Transverse colon (tissue), 4 donors: ENCODE results near the gene CHCHD3. TPM values are rescaled to one million over a fixed set of nuclear protein-coding genes. Genes with fewer than 3 reads are reported as not detected.

Source experiments
- DNase-seq: peaks from one replicate; pipeline ENCODE4 v3.0.0-alpha.2; 2019
- H3K27ac ChIP-seq, 4 donors: fragments of 200-600 bp; sonication (generic); 2 replicates each; pipeline ENCODE4 v1.5.1; 2016 to 2018; ENCODE audit warnings: inconsistent platforms in 4 of 4
- H3K27me3 ChIP-seq: fragments of 200-600 bp; sonication (generic); 2 replicates; pipeline ENCODE4 v1.5.1; 2017; ENCODE audit warnings: inconsistent platforms
- H3K36me3 ChIP-seq, 4 donors: fragments of 200-600 bp; sonication (generic); 2 replicates each; pipeline ENCODE4 v1.5.1; 2017 to 2019; ENCODE audit warnings: inconsistent platforms in 4 of 4
- H3K4me1 ChIP-seq, 4 donors: fragments of 200-600 bp; sonication (generic); 2 replicates each; pipeline ENCODE4 v1.5.1; 2017 to 2020; ENCODE audit warnings: inconsistent platforms in 4 of 4
- H3K4me3 ChIP-seq, 4 donors: fragments of 200-600 bp; sonication (generic); 1 replicate in 1 of 4; 2 replicates in 3 of 4; pipeline versions ENCODE4 v1.5.1 to v1.6.1; 2017 to 2019; ENCODE audit warnings: inconsistent platforms in 4 of 4
- H3K9me3 ChIP-seq, 2 donors: fragments of 200-600 bp; sonication (generic); 2 replicates each; pipeline ENCODE4 v1.5.1; 2017 to 2019; ENCODE audit warnings: inconsistent platforms in 2 of 2
- CTCF ChIP-seq, 5 experiments: fragments of 200-600 bp in 3 of 5; fragments of 450-650 bp in 2 of 5; sonication (generic) in 3 of 5; IDR thresholded peaks; 1 replicate in 2 of 5; 2 replicates in 3 of 5; pipeline ENCODE4 v1.5.1; 2016 to 2017; ENCODE audit warnings: antibody characterized with exemption in 5 of 5, inconsistent platforms in 3 of 5, mild to moderate bottlenecking in 2 of 5, moderate library complexity in 1 of 5
- EP300 ChIP-seq: sonication (generic); formaldehyde crosslinking; IDR thresholded peaks from one replicate; pipeline ENCODE4 v1.6.1; 2017; ENCODE audit warnings: antibody characterized with exemption, low read depth
- POLR2A ChIP-seq: fragments of 450-650 bp; IDR thresholded peaks from one replicate; pipeline ENCODE4 v1.6.1; 2016; ENCODE audit warnings: antibody characterized with exemption, mild to moderate bottlenecking, moderate library complexity
- POLR2AphosphoS5 ChIP-seq, 3 donors: sonication (generic); formaldehyde crosslinking; IDR thresholded peaks; one replicate each; pipeline ENCODE4 v1.6.1; 2016; ENCODE audit warnings: antibody characterized with exemption in 3 of 3
- WGBS, 2 donors: methylation state at CpG; one replicate each; pipeline ENCODE4 v1.1.5; 2018; ENCODE audit warnings: low coverage in 1 of 2; 5-methylcytosine and 5-hydroxymethylcytosine counted together
- in situ Hi-C, 4 donors: fragments of 200-750 bp; cut with MboI; loops; one replicate each; pipeline versions ENCODE4 v1.15.0 to v1.15.1; 2017; ENCODE audit warnings: low sequenced_read_pairs in 3 of 4, low pct_ligation_motif_present in 1 of 4, low pct_unique_long_range_greater_than_20kb in 1 of 4
- intact Hi-C: fragments of 100-400 bp; cut with DNase I; formaldehyde crosslinking; loops from one replicate; pipeline ENCODE4 v1.15.1; 2023; ENCODE audit warnings: low total_unique reads
- total RNA-seq, 4 donors: library from RNA; depleted of rRNA; stranded (reverse); fragments of >200 nt; gene quantifications; one replicate each; pipeline ENCODE4 v1.1.0, GENCODE V29; 2016

The CHCHD3 gene
- total RNA-seq, 4 donors from 2014 or later: 49.4 to 78.1 (median 52.9) TPM

- H3K27ac ChIP-seq: no peak overlapping the region
- no peak for DNase-seq
- no peaks in the 10 kb centered on the region for H3K36me3 ChIP-seq
- no peak overlapping the region for H3K4me3 ChIP-seq
- in situ Hi-C loops: no loop called here
- H3K27me3 ChIP-seq: no peaks in the 10 kb centered on the region
- intact Hi-C loops: no loop called here
- WGBS, 2 donors: 98 to 100% methylated on average over 2 of the region's 2 CpGs
- H3K9me3 ChIP-seq: no peaks in the 10 kb centered on the region
- no peaks in the 10 kb centered on the region for H3K4me1 ChIP-seq
- TF ChIP-seq POLR2A (no peak), EP300 (no peak), CTCF (IDR thresholded peaks at IDR 0.05) (no peak)
Observed at GRCh38 chr7:132866144-132866531, 215.8 kb downstream of the CHCHD3 start.

GRCh38 chr7:132865366-132866143, 216.3 kb downstream of the CHCHD3 start:
- Histone ChIP-seq H3K27ac (no peak overlapping the region), H3K36me3 (no peaks in the 10 kb centered on the region), H3K4me3 (no peak overlapping the region), H3K27me3 (no peaks in the 10 kb centered on the region), H3K9me3 (no peaks in the 10 kb centered on the region), H3K4me1 (no peaks in the 10 kb centered on the region)
- no peak for DNase-seq
- TF ChIP-seq CTCF (IDR thresholded peaks at IDR 0.05) (no peak), EP300 (no peak), POLR2A (no peak), POLR2AphosphoS5 (IDR thresholded peaks at IDR 0.05) (no peak)
- intact Hi-C loops: no loop called here
- in situ Hi-C loops: no loop called here
- WGBS, 2 donors: 89 to 91% methylated on average over 8 to 11 of the region's 11 CpGs

GRCh38 chr7:132861940-132862554, 219.8 kb downstream of the CHCHD3 start:
- H3K9me3 ChIP-seq: no peaks in the 10 kb centered on the region
- intact Hi-C loops: no loop called here
- TF ChIP-seq EP300: no peak
- TF ChIP-seq POLR2AphosphoS5 (IDR thresholded peaks at IDR 0.05): no peak
- TF ChIP-seq POLR2A: no peak
- no peak for TF ChIP-seq CTCF (IDR thresholded peaks at IDR 0.05)
- no peak overlapping the region for H3K27ac ChIP-seq
- H3K36me3 ChIP-seq: no peaks in the 10 kb centered on the region
- no peak overlapping the region for H3K4me3 ChIP-seq
- WGBS, 2 donors: 90 to 94% methylated on average over 4 of the region's 4 CpGs
- no peaks in the 10 kb centered on the region for H3K4me1 ChIP-seq
- in situ Hi-C loops: no loop called here
- no peaks in the 10 kb centered on the region for H3K27me3 ChIP-seq
- DNase-seq: no peak

GRCh38 chr7:132861424-132861823, 220.5 kb downstream of the CHCHD3 start:
- no peak for DNase-seq
- Histone ChIP-seq H3K4me1 (no peaks in the 10 kb centered on the region), H3K4me3 (no peak overlapping the region), H3K36me3 (no peaks in the 10 kb centered on the region), H3K27ac (no peak overlapping the region), H3K9me3 (no peaks in the 10 kb centered on the region), H3K27me3 (no peaks in the 10 kb centered on the region)
- 44 to 85% methylated on average over 2 to 3 of the region's 3 CpGs for WGBS, 2 donors
- intact Hi-C loops (no loop called here), in situ Hi-C loops (no loop called here)
- TF ChIP-seq POLR2AphosphoS5 (IDR thresholded peaks at IDR 0.05) (no peak), EP300 (no peak), CTCF (IDR thresholded peaks at IDR 0.05) (no peak), POLR2A (no peak)
